GM10266 (cell line): ENCODE results near the gene R3HDM2.

Experiments used
- DNase-seq: peaks from one replicate; pipeline ENCODE4 v3.0.0; 2012; ENCODE audit errors: extremely low spot score
- CTCF ChIP-seq: IDR thresholded peaks from 2 replicates; pipeline ENCODE4 v1.5.1; 2012; ENCODE audit warnings: mild to moderate bottlenecking, low read depth; ENCODE audit not compliant: control insufficient read depth, insufficient read depth; ENCODE audit errors: missing control alignments

The R3HDM2 gene

DNA sequence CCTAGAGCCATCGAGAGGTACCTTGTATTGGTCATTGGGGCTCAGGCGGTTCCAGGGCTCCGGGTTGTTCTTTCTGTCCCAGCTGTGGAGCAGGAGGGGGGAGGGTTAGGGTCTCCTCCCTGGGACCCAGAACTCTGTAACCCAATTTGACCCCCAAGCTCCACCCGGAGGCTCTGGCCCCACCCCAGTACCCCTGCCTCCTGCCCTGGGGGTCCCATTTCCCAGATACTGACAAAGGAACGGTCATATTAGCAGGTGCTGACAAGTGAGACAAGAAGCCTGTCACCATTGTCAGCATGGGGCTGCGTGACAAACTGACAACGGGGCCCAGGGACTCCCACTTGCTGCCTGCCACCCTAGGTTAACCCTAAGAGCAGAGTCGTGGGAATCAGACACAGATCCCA lies 195.1 kb downstream of the R3HDM2 start:
- TF ChIP-seq CTCF = no peak
- no peak for DNase-seq

- DNase-seq = no peak
- TF ChIP-seq CTCF = no peak
Measured at GRCh38 chr12:57235017-57235727, 195.7 kb downstream of the R3HDM2 start.

GRCh38 chr12:57234571-57235016 lies 196.2 kb downstream of the R3HDM2 start:
- no peak for TF ChIP-seq CTCF
- DNase-seq = no peak

GRCh38 chr12:57234233-57234570 lies 196.6 kb downstream of the R3HDM2 start:
- no peak for TF ChIP-seq CTCF
- DNase-seq = no peak

GRCh38 chr12:57233357-57234232 lies 197.2 kb downstream of the R3HDM2 start:
- no peak for TF ChIP-seq CTCF
- no peak for DNase-seq

DNA sequence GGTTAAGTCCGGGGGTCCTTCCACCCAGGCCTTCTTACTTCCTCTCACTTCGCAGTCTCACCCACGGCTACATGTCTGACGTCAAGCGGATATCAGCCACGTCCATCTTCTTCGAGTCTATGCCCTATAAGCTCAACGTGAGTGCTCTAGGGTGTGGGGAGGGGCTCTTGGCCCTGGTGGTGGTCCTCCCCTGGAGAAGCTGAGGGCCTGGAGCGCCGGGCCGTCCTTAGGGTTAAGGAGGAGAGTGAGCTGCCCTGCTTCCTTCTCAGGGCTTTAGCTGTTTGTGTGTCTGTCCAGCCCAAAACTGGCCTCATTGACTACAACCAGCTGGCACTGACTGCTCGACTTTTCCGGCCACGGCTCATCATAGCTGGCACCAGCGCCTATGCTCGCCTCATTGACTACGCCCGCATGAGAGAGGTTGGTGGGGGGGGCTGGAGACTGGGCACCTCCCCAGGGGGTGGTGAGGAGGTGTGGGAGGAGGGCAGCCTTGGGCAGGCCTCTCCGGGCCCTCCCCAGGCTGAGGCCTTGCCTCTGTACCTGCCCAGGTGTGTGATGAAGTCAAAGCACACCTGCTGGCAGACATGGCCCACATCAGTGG lies 198.6 kb downstream of the R3HDM2 start:
- TF ChIP-seq CTCF = no peak

More for the DNA sequence above, 198.6 kb downstream of the R3HDM2 start:
- DNase-seq = no peak
